Subcutaneous adipose tissue (tissue), 4 donors: ENCODE data around the gene UBE2R2. TPM values are rescaled to one million over a fixed set of nuclear protein-coding genes. Genes with fewer than 3 reads are reported as not detected.

Source experiments
- total RNA-seq, 4 donors: library from RNA; depleted of rRNA; stranded (reverse); fragments of >200 nt; gene quantifications; one replicate each; pipeline ENCODE4 v1.1.0, GENCODE V29; 2016
- TF ChIP-seq, protein P1 (sequence below): fragments of 450-650 bp; IDR thresholded peaks from one replicate; pipeline ENCODE4 v1.5.1; 2016; ENCODE audit warnings: low read depth, mild to moderate bottlenecking, control low read depth, antibody characterized with exemption, moderate library complexity

UBE2R2 gene
- total RNA-seq, 4 donors from 2014 or later = 32.4 to 36.9 (median 35.1) TPM

DNA sequence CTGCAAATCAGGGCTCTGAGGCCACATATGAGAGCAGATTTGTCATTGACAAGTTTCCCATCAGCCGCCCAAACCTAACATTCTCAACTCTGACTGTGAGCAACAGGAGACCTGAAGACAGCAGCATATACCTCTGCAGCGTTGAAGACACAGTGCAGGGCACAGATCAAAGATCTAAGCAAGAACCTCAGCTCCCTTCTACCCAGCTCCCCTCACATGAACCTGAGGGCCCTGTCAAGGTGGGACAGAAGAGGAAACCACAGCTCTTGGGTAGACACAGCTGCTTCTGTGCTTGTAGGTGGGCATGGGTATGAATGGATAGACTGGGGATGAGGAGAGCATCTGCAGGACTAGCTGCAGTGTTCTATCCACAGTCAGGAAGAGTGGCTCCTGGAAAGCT lies 30.3 kb upstream of the UBE2R2 start:
- TF ChIP-seq, protein P1, sequence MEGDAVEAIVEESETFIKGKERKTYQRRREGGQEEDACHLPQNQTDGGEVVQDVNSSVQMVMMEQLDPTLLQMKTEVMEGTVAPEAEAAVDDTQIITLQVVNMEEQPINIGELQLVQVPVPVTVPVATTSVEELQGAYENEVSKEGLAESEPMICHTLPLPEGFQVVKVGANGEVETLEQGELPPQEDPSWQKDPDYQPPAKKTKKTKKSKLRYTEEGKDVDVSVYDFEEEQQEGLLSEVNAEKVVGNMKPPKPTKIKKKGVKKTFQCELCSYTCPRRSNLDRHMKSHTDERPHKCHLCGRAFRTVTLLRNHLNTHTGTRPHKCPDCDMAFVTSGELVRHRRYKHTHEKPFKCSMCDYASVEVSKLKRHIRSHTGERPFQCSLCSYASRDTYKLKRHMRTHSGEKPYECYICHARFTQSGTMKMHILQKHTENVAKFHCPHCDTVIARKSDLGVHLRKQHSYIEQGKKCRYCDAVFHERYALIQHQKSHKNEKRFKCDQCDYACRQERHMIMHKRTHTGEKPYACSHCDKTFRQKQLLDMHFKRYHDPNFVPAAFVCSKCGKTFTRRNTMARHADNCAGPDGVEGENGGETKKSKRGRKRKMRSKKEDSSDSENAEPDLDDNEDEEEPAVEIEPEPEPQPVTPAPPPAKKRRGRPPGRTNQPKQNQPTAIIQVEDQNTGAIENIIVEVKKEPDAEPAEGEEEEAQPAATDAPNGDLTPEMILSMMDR = no peak

- TF ChIP-seq, protein P1 = no peak
Observed at GRCh38 chr9:33787839-33788238, 29.1 kb upstream of the UBE2R2 start.

DNA sequence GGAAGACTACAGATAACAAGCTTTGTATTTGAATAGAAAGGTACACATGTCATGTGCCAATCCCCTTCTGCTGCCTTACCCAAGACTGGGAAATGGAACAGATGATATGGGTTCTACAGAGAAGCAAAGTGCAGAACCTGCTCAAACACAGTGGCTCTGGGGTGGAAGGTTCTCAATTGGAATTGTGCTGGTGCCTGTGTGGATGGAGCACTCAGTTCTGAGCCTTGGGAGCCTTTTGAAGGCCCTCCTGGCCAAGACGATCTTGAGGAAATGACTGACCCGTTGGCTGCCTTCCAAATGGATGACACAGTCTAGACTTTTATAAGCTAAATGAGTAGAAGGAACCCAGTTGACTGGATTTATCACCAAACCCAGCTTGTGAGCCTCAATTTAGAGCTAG lies 25.8 kb upstream of the UBE2R2 start:
- TF ChIP-seq, protein P1 = no peak

DNA sequence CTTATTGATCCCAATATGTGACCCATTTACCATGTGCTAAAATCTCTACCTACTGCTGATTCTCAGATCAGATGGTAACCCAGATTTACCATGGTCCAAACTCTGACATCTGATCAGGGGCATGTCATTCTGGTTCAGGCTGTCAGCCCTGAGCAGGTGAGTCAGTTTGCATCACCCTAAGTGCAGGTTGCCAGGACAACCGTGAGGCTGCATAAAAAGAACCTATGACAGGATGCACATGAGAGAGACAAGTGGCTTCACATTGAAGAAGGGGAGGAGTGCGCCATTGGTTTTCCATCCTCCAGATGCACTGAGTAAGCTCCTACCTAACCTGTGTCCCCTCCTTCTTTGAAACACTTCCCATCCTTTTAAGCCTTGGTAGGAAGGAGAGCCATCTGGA lies 22.4 kb upstream of the UBE2R2 start:
- TF ChIP-seq, protein P1 = no peak

DNA sequence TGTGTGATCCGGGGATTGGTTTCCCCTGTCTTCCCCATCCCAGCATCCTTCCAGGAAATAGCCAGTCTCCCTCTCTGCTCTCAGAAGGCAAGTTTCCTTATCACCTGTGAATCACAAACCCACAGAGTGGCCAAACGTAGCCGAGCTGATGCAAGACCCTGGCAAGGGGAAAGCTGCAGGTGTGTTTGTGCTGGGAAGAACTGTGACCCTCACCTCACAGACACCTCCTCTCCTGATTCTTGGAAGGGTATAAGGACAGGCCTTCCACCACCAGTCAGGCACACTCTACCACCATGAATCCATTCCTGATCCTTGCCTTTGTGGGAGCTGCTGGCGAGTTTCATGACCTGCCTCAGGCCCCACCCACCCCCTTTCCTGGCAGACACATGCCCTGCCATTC lies 21.7 kb upstream of the UBE2R2 start, which contains the start of gene PRSS3:
Gene PRSS3 (plus strand): TSS at position 281 of the 400 bp plus-strand sequence. CDS start 13 bp downstream, at position 294.
- TF ChIP-seq, protein P1 = no peak

DNA sequence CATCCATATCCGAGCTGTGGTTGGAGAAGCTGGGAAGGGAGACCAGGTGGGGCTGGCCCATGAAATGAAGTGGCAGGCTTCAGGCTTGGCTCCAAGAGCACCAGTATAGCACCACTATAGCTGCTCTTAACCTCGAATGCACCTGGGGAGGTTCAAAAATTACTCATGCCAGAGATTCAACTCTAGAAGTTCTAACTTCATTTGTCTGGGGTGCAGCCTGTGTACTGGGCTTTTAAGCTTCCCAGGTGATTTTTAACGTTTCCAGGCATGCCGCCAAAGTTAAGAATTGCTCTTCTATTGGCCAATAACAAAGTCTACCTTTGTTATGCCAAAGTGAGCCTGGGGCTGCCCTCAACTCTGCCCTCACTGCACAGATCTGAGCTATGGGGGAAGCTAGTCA lies 21.1 kb upstream of the UBE2R2 start:
- TF ChIP-seq, protein P1 = no peak

DNA sequence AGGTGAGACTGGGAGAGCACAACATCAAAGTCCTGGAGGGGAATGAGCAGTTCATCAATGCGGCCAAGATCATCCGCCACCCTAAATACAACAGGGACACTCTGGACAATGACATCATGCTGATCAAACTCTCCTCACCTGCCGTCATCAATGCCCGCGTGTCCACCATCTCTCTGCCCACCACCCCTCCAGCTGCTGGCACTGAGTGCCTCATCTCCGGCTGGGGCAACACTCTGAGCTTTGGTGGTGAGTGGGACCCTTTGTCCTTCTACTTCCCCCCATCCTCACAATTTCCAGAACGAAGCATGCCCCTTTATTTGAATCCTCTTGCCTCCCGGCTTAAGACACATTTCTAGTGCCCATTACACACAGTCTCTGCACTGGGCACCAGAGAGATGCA lies 19.1 kb upstream of the UBE2R2 start:
- TF ChIP-seq, protein P1 = no peak
